ENCODE measurements around the gene SORCS2. TPM values are rescaled to one million over a fixed set of nuclear protein-coding genes. Genes with fewer than 3 reads are reported as not detected.

Gene SORCS2
- total and polyA plus RNA-seq, 2 of the 8 experiments (the other 6 are each of a cell fraction or from before 2014, with no cell fraction given), result 0.36 to 1.8 TPM

GRCh38 chr4:7355795-7356194 is 163.5 kb downstream of the SORCS2 start:
- Histone ChIP-seq H2BK12ac (ENCODE audit: low read depth, low read length) (no peak overlapping the region), H3K27me3 (replicated peaks in 1 of 4; ENCODE audit: control insufficient read depth in 3 of 4, extremely low read depth in 1 of 4, insufficient read depth in 3 of 4, low read length in 3 of 4) (no peaks in the 10 kb centered on the region), H3K23ac (ENCODE audit: insufficient read length) (no peak overlapping the region), H4K91ac (replicated peaks; ENCODE audit: insufficient read length, low read length) (no peak overlapping the region), H2BK20ac (ENCODE audit: low read length) (no peak overlapping the region), H3K79me1 (ENCODE audit: low read depth, low read length) (no peaks in the 10 kb centered on the region), H2BK120ac (replicated peaks; ENCODE audit: low read depth, low read length) (no peak overlapping the region), H3K4ac (replicated peaks; ENCODE audit: insufficient read length, low read depth, low read length) (no peak overlapping the region), H3K18ac (ENCODE audit: extremely low read depth, low read length) (no peak overlapping the region), H4K20me1 (replicated peaks in 1 of 2; ENCODE audit: control insufficient read depth in 1 of 2, insufficient read depth in 2 of 2, low read length in 2 of 2) (no peaks in the 10 kb centered on the region), H2AFZ (ENCODE audit: low read length) (no peak overlapping the region), H3K14ac (ENCODE audit: insufficient read length) (no peak overlapping the region), H3K4me3 (ENCODE audit: extremely low read depth in 1 of 4, insufficient read depth in 2 of 4, low read depth in 3 of 4, low read length in 4 of 4) (no peak overlapping the region), H2BK5ac (ENCODE audit: low read depth, low read length) (no peak overlapping the region), H3K79me2 (ENCODE audit: control insufficient read depth in 1 of 2, insufficient read depth in 2 of 2, low read length in 2 of 2) (no peaks in the 10 kb centered on the region), H3K36me3 (ENCODE audit: control insufficient read depth in 2 of 4, insufficient read depth in 4 of 4, low read length in 3 of 4) (no peaks in the 10 kb centered on the region), H2AK5ac (ENCODE audit: low read depth, low read length) (no peak overlapping the region), H3K4me2 (ENCODE audit: insufficient read depth in 1 of 2, low read depth in 2 of 2, low read length in 2 of 2) (no peak overlapping the region), H3K56ac (replicated peaks; ENCODE audit: insufficient read length, low read depth, low read length) (no peak overlapping the region), H3K23me2 (ENCODE audit: low read depth, low read length) (peaks cover 5% of the 10 kb centered on the region; the same call in 1 of the 2 replicates), H3K9ac (replicated peaks in 1 of 4; ENCODE audit: extremely low read depth in 1 of 4, low read depth in 3 of 4, low read length in 3 of 4) (no peak overlapping the region), H4K8ac (ENCODE audit: extremely low read depth, insufficient read depth, low read length) (no peak overlapping the region), H3K27ac (ENCODE audit: low read depth, low read length) (no peak overlapping the region), H3K4me1 (replicated peaks in 1 of 4; ENCODE audit: control insufficient read depth in 3 of 4, insufficient read depth in 4 of 4, low read length in 3 of 4) (no peaks in the 10 kb centered on the region; a peak in 1 of 7 replicates), H3K9me3 (ENCODE audit: insufficient read depth in 2 of 2, low read depth in 1 of 2, low read length in 1 of 2) (no peaks in the 10 kb centered on the region), H4K5ac (ENCODE audit: insufficient read length, low read depth, low read length) (no peak overlapping the region), H2BK15ac (ENCODE audit: low read length) (no peak overlapping the region; the same call in 1 of the 2 replicates)
- DNase-seq (ENCODE audit: low read depth in 1 of 2, low spot score in 2 of 2) (no peak), FAIRE-seq (no peak)
- POLR2A ChIA-PET (ENCODE audit: partially characterized antibody), result no interaction called here
- 90% methylated on average over 3 of the region's 3 CpGs; no CpG with 5 or more reads in 1 of the 2 experiments for WGBS, 2 experiments (ENCODE audit: extremely low coverage in 1 of 2, insufficient coverage in 1 of 2, insufficient read length in 1 of 2, insufficient replicate concordance in 2 of 2, low coverage in 1 of 2, low lambda C conversion rate in 2 of 2, missing lambda C conversion rate in 1 of 2)
- CTCF ChIA-PET (ENCODE audit: partially characterized antibody), result interaction anchor here (1.5 kb wide), 1 partner anchor 20 kb away, joined by 3 read pairs; no protein-coding TSS in a partner anchor
- TF ChIP-seq, protein P1, sequence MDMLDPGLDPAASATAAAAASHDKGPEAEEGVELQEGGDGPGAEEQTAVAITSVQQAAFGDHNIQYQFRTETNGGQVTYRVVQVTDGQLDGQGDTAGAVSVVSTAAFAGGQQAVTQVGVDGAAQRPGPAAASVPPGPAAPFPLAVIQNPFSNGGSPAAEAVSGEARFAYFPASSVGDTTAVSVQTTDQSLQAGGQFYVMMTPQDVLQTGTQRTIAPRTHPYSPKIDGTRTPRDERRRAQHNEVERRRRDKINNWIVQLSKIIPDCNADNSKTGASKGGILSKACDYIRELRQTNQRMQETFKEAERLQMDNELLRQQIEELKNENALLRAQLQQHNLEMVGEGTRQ (IDR thresholded peaks at IDR 0.05; ENCODE audit: low read length), result no peak
- peak; percentile 50; the same call in 1 of the 2 replicates for TF ChIP-seq KDM1A (IDR thresholded peaks at IDR 0.05; ENCODE audit: borderline replicate concordance, low read length)
